K562 (cell line): ENCODE measurements around the gene NQO2. TPM values are rescaled to one million over a fixed set of nuclear protein-coding genes. Genes with fewer than 3 reads are reported as not detected.
A peak's percentile ranks its signal among the peaks of the same experiment; 100 is the strongest.
"Not testable (repeated sequence)": the region's sequence is repeated elsewhere in the genome, so short reads cannot be mapped to it uniquely, and the experiment has no call there.

ENCODE experiments used
- ARID2 ChIP-seq: fragments of 450-650 bp; IDR thresholded peaks from 2 replicates; pipeline ENCODE4 v1.6.1; 2017; ENCODE audit warnings: antibody characterized with exemption, mild to moderate bottlenecking
- ATF4 ChIP-seq: fragments of 450-650 bp; formaldehyde crosslinking; IDR thresholded peaks from 2 replicates; pipeline ENCODE4 v1.4.0; 2022; ENCODE audit warnings: mild to moderate bottlenecking, moderate library complexity
- CHD4 ChIP-seq: fragments of 200-600 bp; sonication (generic); IDR thresholded peaks from 3 replicates; pipeline ENCODE4 v1.6.1; 2012; ENCODE audit warnings: low read depth, mild to moderate bottlenecking, mixed read lengths, low read length, inconsistent platforms; ENCODE audit not compliant: insufficient read depth, insufficient replicate concordance, poor library complexity, severe bottlenecking
- CXXC5 ChIP-seq: fragments of 250-450 bp; sonication (Bioruptor Pico); IDR thresholded peaks from 2 replicates; pipeline ENCODE4 v1.8.0; 2022; ENCODE audit warnings: inconsistent platforms, mild to moderate bottlenecking, moderate library complexity
- DIDO1 ChIP-seq: fragments of 450-650 bp; IDR thresholded peaks from 2 replicates; pipeline ENCODE4 v1.6.1; 2016; ENCODE audit warnings: low read depth, missing biosample characterization, missing genetic modification characterization
- HDAC8 ChIP-seq: fragments of 450-650 bp; IDR thresholded peaks from 2 replicates; pipeline ENCODE4 v1.6.1; 2016; ENCODE audit warnings: mild to moderate bottlenecking, missing genetic modification characterization, moderate library complexity, missing compliant biosample characterization
- KDM1A ChIP-seq, 2 experiments: fragments of 450-650 bp; IDR thresholded peaks; 2 replicates each; pipeline ENCODE4 v1.6.1; 2016; ENCODE audit warnings: mild to moderate bottlenecking in 2 of 2
- MAZ ChIP-seq, 2 experiments: fragments of 450-650 bp in 1 of 2; sonication (generic) in 1 of 2; formaldehyde crosslinking; IDR thresholded peaks in 1 of 2; conservative IDR thresholded peaks in 1 of 2; 2 replicates each; pipeline versions ENCODE4 v1.4.0 to v1.5.0; 2020; ENCODE audit warnings: mild to moderate bottlenecking in 1 of 2, missing genetic modification reagents in 1 of 2
- SMAD3 ChIP-seq: fragments of 450-650 bp; formaldehyde crosslinking; conservative IDR thresholded peaks from 2 replicates; pipeline ENCODE4 v1.4.0; 2020; ENCODE audit warnings: mild to moderate bottlenecking
- SP1 ChIP-seq: sonication (generic); formaldehyde crosslinking; IDR thresholded peaks from 2 replicates; pipeline ENCODE4 v1.8.1; 2022; ENCODE audit warnings: mild to moderate bottlenecking, missing genetic modification reagents
- TCF15 ChIP-seq: fragments of 250-450 bp; sonication (Bioruptor Pico); IDR thresholded peaks from 2 replicates; pipeline ENCODE4 v1.8.0; 2022; ENCODE audit warnings: moderate library complexity, mild to moderate bottlenecking, inconsistent platforms
- VEZF1 ChIP-seq: fragments of 200-800 bp; sonication (Bioruptor generic); IDR thresholded peaks from 2 replicates; pipeline ENCODE4 v1.6.1; 2017; ENCODE audit warnings: missing genetic modification characterization, missing compliant biosample characterization
- ZBTB17 ChIP-seq: fragments of 450-650 bp; formaldehyde crosslinking; IDR thresholded peaks from 2 replicates; pipeline ENCODE4 v1.4.0; 2020; ENCODE audit warnings: mild to moderate bottlenecking
- ZNF263 ChIP-seq: sonication (generic); formaldehyde crosslinking; IDR thresholded peaks from 2 replicates; pipeline ENCODE4 v1.8.0; 2022; ENCODE audit warnings: mild to moderate bottlenecking, missing genetic modification reagents, borderline replicate concordance
- ZNF398 ChIP-seq: fragments of 250-450 bp; sonication (Bioruptor Pico); IDR thresholded peaks from 2 replicates; pipeline ENCODE4 v1.8.0; 2021; ENCODE audit warnings: moderate library complexity, mild to moderate bottlenecking, inconsistent platforms
- ZNF740 ChIP-seq, 3 experiments: fragments of 200-800 bp in 1 of 3; sonication (Bioruptor generic) in 1 of 3; sonication (generic) in 1 of 3; formaldehyde crosslinking in 1 of 3; IDR thresholded peaks; 2 replicates each; pipeline versions ENCODE4 v1.6.1 to v1.8.0; 2016 to 2022; ENCODE audit warnings: mild to moderate bottlenecking in 2 of 3, missing compliant biosample characterization in 2 of 3, missing genetic modification characterization in 2 of 3, missing genetic modification reagents in 1 of 3
- polyA plus RNA-seq, 8 experiments: library from polyadenylated mRNA; depleted of rRNA in 4 of 8; stranded (reverse) in 5 of 8; unstranded in 3 of 8; fragments of >200 nt; fragmentation: Nextera tagmentation in 2 of 8; fragmentation: Illumina TruSeq in 1 of 8; extraction: Ambion mirVana in 2 of 8; extraction: Trizol in 1 of 8; gene quantifications; 2 replicates each; pipeline versions ENCODE4 v1.2.1 to v1.2.3, GENCODE V29; 2011 to 2014; ENCODE audit warnings: inconsistent platforms in 1 of 8, missing spikeins in 1 of 8
- total RNA-seq, 7 experiments: library from RNA; depleted of rRNA in 6 of 7; stranded (reverse); fragments of >200 nt in 6 of 7; fragmentation: Illumina TruSeq in 2 of 7; extraction: Trizol in 2 of 7; gene quantifications; 2 replicates each; pipeline versions ENCODE4 v1.2.1 to v1.2.3, GENCODE V29; 2011 to 2021; ENCODE audit warnings: low replicate concordance in 1 of 7

NQO2 gene
- total and polyA plus RNA-seq, 9 of the 15 experiments (the other 6 are each of a cell fraction or from before 2014, with no cell fraction given): 54.6 to 214 (median 116) TPM

- TF ChIP-seq VEZF1 (CRISPR knock-in tag) (0 out of 2 replicates have a peak, but pooled peaks have one; percentile 17), ARID2 (0 out of 2 replicates have a peak, but pooled peaks have one; percentile 2), CXXC5 (peak; percentile 72), DIDO1 (peak; percentile 17; the same call in 1 of the 2 replicates), SMAD3 (CRISPR knock-in tag) (peak; percentile 67; the same call in 1 of the 2 replicates), ZBTB17 (0 out of 2 replicates have a peak, but pooled peaks have one; percentile 70), CHD4 (peak; percentile 6), ATF4 (CRISPR knock-in tag) (0 out of 2 replicates have a peak, but pooled peaks have one; percentile 22), HDAC8 (peak; percentile 65; the same call in 1 of the 2 replicates), KDM1A (IDR thresholded peaks at IDR 0.05) (0 out of 4 replicates have a peak, but pooled peaks of 1 of the 2 experiments have one; percentile 1), TCF15 (CRISPR knock-in tag) (peak; percentile 67; the same call in 1 of the 2 replicates), MAZ (CRISPR knock-in tag; conservative IDR thresholded peaks at IDR 0.05 in 1 of 2, IDR thresholded peaks at IDR 0.05 in 1 of 2) (peak in 1 of 2 experiments; percentile 31; a peak in 1 of 4 replicates), ZNF398 (CRISPR knock-in tag) (peak; percentile 38; the same call in 1 of the 2 replicates), ZNF263 (CRISPR knock-in tag) (peak; percentile 86), SP1 (peak; percentile 44; the same call in 1 of the 2 replicates), ZNF740 (tag; IDR thresholded peaks at IDR 0.05) (peak in 1 of 2 experiments; percentile 83; a peak in 2 of 4 replicates)
- not testable (repeated sequence) for TF ChIP-seq ZNF740 (CRISPR knock-in tag; IDR thresholded peaks at IDR 0.05)
Measured at GRCh38 chr6:3054229-3055157, 54.8 kb downstream of the NQO2 start (continued).
